ENCODE results near the gene NOS1.

NOS1 gene

GRCh38 chr12:117209626-117210025 lies 151.8 kb downstream of the NOS1 start:
- TF ChIP-seq CTCF (IDR thresholded peaks at IDR 0.05; ENCODE audit: poor library complexity, severe bottlenecking), result no peak
- DNase-seq (ENCODE audit: low spot score) (no peak), ATAC-seq (ENCODE audit: low read depth) (no peak)
- H3K9me3 ChIP-seq (ENCODE audit: severe bottlenecking), result no peaks in the 10 kb centered on the region
- H3K27me3 ChIP-seq (ENCODE audit: insufficient read depth, poor library complexity, severe bottlenecking), result no peaks in the 10 kb centered on the region
- H3K4me1 ChIP-seq (ENCODE audit: insufficient read depth, poor library complexity, severe bottlenecking), result no peaks in the 10 kb centered on the region
- no peak overlapping the region for H3K4me3 ChIP-seq (ENCODE audit: severe bottlenecking)
- H3K27ac ChIP-seq (ENCODE audit: poor library complexity, severe bottlenecking), result no peak overlapping the region
- no peaks in the 10 kb centered on the region for H3K36me3 ChIP-seq (ENCODE audit: low read depth)

GRCh38 chr12:117208811-117209455 lies 152.5 kb downstream of the NOS1 start:
- H3K9me3 ChIP-seq (ENCODE audit: severe bottlenecking), result no peaks in the 10 kb centered on the region
- H3K27me3 ChIP-seq (ENCODE audit: insufficient read depth, poor library complexity, severe bottlenecking), result no peaks in the 10 kb centered on the region
- no peak for ATAC-seq (ENCODE audit: low read depth)

GRCh38 chr12:117208206-117208605 lies 153.2 kb downstream of the NOS1 start:
- Histone ChIP-seq H3K4me3 (ENCODE audit: severe bottlenecking) (no peak overlapping the region), H3K27me3 (ENCODE audit: insufficient read depth, poor library complexity, severe bottlenecking) (no peaks in the 10 kb centered on the region), H3K36me3 (ENCODE audit: low read depth) (no peaks in the 10 kb centered on the region), H3K4me1 (ENCODE audit: insufficient read depth, poor library complexity, severe bottlenecking) (no peaks in the 10 kb centered on the region), H3K9me3 (ENCODE audit: severe bottlenecking) (no peaks in the 10 kb centered on the region), H3K27ac (ENCODE audit: poor library complexity, severe bottlenecking) (no peak overlapping the region)
- no peak for ATAC-seq (ENCODE audit: low read depth)
- no peak for DNase-seq (ENCODE audit: low spot score)
- TF ChIP-seq CTCF (IDR thresholded peaks at IDR 0.05; ENCODE audit: poor library complexity, severe bottlenecking), result no peak

More at GRCh38 chr12:117208811-117209455, 152.5 kb downstream of the NOS1 start:
- TF ChIP-seq CTCF (IDR thresholded peaks at IDR 0.05; ENCODE audit: poor library complexity, severe bottlenecking), result no peak
- no peaks in the 10 kb centered on the region for H3K4me1 ChIP-seq (ENCODE audit: insufficient read depth, poor library complexity, severe bottlenecking)
- no peak for DNase-seq (ENCODE audit: low spot score)
- no peak overlapping the region for H3K27ac ChIP-seq (ENCODE audit: poor library complexity, severe bottlenecking)
- H3K36me3 ChIP-seq (ENCODE audit: low read depth), result no peaks in the 10 kb centered on the region
- no peak overlapping the region for H3K4me3 ChIP-seq (ENCODE audit: severe bottlenecking)

GRCh38 chr12:117207675-117208074 lies 153.8 kb downstream of the NOS1 start:
- TF ChIP-seq CTCF (IDR thresholded peaks at IDR 0.05; ENCODE audit: poor library complexity, severe bottlenecking), result no peak
- Histone ChIP-seq H3K9me3 (ENCODE audit: severe bottlenecking) (no peaks in the 10 kb centered on the region), H3K36me3 (ENCODE audit: low read depth) (no peaks in the 10 kb centered on the region), H3K4me1 (ENCODE audit: insufficient read depth, poor library complexity, severe bottlenecking) (no peaks in the 10 kb centered on the region), H3K27ac (ENCODE audit: poor library complexity, severe bottlenecking) (no peak overlapping the region), H3K27me3 (ENCODE audit: insufficient read depth, poor library complexity, severe bottlenecking) (no peaks in the 10 kb centered on the region), H3K4me3 (ENCODE audit: severe bottlenecking) (no peak overlapping the region)
- DNase-seq (ENCODE audit: low spot score) (no peak), ATAC-seq (ENCODE audit: low read depth) (no peak)

DNA sequence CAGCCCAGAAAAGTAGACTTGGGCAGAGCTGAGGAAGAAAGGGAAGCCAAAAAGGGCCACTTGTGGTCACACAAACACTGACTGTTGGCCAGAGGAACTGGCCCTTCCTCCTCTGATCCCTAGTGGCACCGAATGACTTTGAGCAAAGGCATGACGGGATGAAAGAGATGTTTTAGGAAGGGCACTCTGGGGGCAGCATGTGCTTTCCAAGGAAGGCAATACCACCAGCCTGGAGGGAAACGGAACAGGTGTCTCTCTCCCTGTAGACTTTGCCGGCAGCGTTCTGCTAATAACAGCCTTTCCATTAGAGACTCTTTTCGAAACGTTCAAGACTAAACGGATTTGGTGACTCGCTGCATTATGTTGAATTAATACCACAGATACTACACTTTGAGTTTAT lies 158.9 kb downstream of the NOS1 start:
- no peak for TF ChIP-seq CTCF (IDR thresholded peaks at IDR 0.05; ENCODE audit: poor library complexity, severe bottlenecking)
- no peak overlapping the region for H3K4me3 ChIP-seq (ENCODE audit: severe bottlenecking)
- ATAC-seq (ENCODE audit: low read depth) (no peak), DNase-seq (ENCODE audit: low spot score) (no peak)
- H3K9me3 ChIP-seq (ENCODE audit: severe bottlenecking), result no peaks in the 10 kb centered on the region
- no peak overlapping the region for H3K27ac ChIP-seq (ENCODE audit: poor library complexity, severe bottlenecking)
- no peaks in the 10 kb centered on the region for H3K27me3 ChIP-seq (ENCODE audit: insufficient read depth, poor library complexity, severe bottlenecking)
- H3K36me3 ChIP-seq (ENCODE audit: low read depth), result no peaks in the 10 kb centered on the region
- H3K4me1 ChIP-seq (ENCODE audit: insufficient read depth, poor library complexity, severe bottlenecking), result no peaks in the 10 kb centered on the region
